DOHH2 (cell line): ENCODE data around the gene PITRM1.

Source experiments
- EZH2phosphoT487 ChIP-seq: fragments of 200-600 bp; sonication (generic); IDR thresholded peaks from 2 replicates; pipeline ENCODE4 v1.6.1; 2017; ENCODE audit warnings: borderline replicate concordance, mild to moderate bottlenecking, antibody characterized with exemption, low read length, moderate library complexity, mixed read lengths
- TF ChIP-seq, protein P1 (sequence below): fragments of 200-600 bp; sonication (generic); IDR thresholded peaks from one replicate; pipeline ENCODE4 v1.5.1; 2014; ENCODE audit warnings: antibody characterized with exemption, mild to moderate bottlenecking, low read depth, low read length; ENCODE audit not compliant: poor library complexity, severe bottlenecking

DNA sequence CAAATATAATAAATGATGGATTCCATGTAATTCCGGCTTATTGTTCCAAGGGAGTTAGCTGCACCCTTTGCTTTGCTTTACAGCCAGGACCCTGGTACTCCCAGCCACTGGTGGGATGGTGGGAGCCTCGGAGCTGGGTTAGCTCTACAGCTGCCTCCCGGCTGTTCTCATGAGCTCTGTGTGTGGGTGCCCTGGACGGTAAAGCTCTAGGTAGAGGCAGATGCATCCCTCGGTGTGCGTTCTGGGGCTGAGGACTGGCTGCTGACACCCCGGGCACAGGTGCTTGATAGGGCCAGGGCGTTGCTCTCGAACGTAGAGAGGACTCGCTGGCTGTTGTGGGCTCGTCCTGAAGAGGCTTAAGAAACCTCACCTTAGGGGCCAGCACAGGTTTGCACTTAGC is 55.1 kb downstream of the PITRM1 start:
- TF ChIP-seq, protein P1, sequence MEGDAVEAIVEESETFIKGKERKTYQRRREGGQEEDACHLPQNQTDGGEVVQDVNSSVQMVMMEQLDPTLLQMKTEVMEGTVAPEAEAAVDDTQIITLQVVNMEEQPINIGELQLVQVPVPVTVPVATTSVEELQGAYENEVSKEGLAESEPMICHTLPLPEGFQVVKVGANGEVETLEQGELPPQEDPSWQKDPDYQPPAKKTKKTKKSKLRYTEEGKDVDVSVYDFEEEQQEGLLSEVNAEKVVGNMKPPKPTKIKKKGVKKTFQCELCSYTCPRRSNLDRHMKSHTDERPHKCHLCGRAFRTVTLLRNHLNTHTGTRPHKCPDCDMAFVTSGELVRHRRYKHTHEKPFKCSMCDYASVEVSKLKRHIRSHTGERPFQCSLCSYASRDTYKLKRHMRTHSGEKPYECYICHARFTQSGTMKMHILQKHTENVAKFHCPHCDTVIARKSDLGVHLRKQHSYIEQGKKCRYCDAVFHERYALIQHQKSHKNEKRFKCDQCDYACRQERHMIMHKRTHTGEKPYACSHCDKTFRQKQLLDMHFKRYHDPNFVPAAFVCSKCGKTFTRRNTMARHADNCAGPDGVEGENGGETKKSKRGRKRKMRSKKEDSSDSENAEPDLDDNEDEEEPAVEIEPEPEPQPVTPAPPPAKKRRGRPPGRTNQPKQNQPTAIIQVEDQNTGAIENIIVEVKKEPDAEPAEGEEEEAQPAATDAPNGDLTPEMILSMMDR, result no peak
- TF ChIP-seq EZH2phosphoT487, result no peak
